ENCODE measurements around the gene SLC5A5.

GRCh38 chr19:17881701-17882100, 10.0 kb downstream of the SLC5A5 start:
- TF ChIP-seq POLR2A (IDR thresholded peaks at IDR 0.05), result no peak
- TF ChIP-seq CTCF (IDR thresholded peaks at IDR 0.05), result no peak
